Measurements from ENCODE around the gene SANBR.
"Not testable (repeated sequence)": the region's sequence is repeated elsewhere in the genome, so short reads cannot be mapped to it uniquely, and the experiment has no call there.

Gene SANBR

DNA sequence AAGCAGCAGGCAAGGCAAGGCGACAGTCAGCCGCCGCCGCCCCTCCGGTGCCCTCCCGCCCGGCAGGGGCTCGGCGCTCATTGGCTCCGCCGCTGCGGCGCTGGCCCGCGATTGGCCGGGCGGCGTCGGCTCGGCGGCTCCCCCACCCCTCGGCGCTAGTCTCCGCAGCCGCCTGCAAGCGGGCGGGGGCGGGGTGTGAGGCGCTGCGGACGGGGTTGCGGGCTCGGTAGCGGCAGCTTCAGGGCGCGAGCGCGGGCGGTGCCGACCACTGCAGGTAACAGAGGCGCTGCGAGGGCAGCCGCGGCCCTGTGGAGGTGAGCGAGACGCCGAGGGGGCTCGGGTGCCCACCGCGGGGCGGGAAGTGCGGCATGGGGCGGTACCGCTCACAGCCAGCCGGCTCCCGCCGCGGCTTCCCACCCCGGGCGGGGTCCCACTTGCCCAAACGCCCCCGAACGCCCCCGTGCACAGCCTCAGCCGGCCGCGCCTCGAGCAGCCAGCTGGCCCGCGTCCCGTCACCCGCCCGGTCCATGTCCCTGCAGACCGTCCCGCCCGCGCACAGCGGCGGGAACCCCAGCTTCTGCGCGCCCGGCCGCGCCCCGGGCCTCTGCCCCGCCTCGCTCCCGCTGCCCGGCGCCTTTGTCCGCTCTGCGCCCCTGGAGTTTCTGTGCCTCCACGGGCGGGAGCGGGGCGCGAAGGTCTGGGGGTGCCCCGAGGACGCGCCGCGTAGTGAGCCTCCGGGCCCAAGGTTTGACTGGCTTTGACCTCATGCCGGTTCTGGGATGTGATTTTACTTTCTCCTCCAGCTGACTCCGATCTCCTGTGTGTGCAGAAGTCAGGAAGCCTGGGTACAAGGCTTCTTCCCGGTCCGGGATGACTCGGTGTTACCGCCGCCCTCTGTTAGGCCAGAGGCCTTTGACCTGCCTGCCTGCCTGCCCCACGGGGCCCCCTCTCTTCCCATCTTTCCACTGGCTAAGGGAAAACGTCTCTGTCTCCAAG is at the start of gene SANBR:
Gene SANBR, plus strand, starts transcription at position 158 of the 996 bp plus-strand sequence. CDS start 4,480 bp downstream, outside the sequence.
- DNase-seq = peak; percentile 77

- DNase-seq = no peak
These were observed 49.7 kb upstream of the SANBR start for GRCh38 chr2:61015976-61016375.

GRCh38 chr2:61016392-61017002 is 49.2 kb upstream of the SANBR start:
- DNase-seq = no peak

GRCh38 chr2:61017003-61017555 is 48.6 kb upstream of the SANBR start:
- peak; percentile 67 for DNase-seq

GRCh38 chr2:61017556-61018317 is 47.9 kb upstream of the SANBR start, which contains the start of the genes PEX13 and PUS10:
Gene PEX13, plus strand, starts transcription at chr2:61017720. Its CDS starts 40 bp downstream, at chr2:61017760.
Gene PUS10, minus strand, starts transcription at chr2:61018255. Its CDS starts 6,365 bp downstream, at chr2:61011890.
- DNase-seq = peak; percentile 67

- no peak for DNase-seq
These were observed 47.3 kb upstream of the SANBR start for GRCh38 chr2:61018318-61018755.

DNA sequence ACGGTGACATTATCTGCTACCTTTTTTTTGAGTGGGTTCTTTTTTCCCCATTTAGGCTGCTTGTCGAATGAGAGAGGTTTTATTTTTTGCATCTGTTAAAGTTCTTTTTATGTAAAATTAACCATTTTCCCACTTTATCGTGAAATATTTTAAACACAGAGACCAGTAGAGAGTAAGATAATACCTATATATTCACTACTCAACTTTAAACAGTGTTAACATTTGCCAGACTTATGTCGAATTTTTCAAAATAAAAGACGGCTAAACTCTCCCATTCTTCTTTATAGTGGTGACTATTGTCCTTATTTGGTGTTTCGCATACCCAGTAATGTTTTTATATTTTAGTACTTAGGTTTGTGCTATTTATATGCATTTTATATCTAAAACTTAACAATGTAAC is 46.9 kb upstream of the SANBR start:
- no peak for DNase-seq

DNA sequence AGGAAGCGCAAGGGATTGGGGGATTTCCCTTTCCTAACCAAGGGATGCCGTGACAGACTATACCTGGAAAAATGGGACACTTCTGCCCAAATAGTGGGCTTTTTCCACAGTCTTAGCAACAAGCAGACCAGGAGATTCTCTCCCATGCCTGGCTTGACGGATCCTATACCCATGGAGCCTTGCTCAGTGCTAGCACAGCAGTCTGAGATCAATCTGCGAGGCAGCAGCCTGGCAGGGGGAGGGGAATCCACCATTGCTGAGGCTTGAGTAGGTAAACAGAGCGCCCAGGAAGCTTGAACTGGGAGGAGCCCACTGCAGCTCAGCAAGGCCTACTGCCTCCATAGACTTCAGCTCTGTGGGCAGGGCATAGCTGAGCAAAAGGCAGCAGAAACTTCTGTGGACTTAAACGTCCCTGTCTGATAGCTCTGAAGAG is 44.4 kb upstream of the SANBR start:
- DNase-seq = no peak

GRCh38 chr2:61023670-61024069 is 42.0 kb upstream of the SANBR start:
- DNase-seq = no peak

DNA sequence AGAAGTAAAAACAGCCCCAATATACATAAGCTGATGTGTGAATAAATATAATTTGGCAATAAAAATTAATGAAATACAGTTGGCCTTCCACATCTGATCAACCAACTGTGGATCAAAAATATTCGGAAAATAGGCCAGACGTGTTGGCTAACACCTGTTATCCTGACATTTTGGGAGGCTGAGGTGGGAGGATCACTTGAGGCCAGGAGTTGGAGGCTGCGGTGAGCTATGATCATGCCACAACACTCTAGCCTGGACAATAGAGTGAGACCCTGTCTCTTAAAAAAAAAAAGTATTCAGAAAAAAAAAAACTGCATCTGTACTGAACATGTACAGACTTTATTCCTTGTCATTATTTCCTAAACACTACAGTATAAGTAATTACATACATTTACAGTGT is 36.1 kb upstream of the SANBR start:
- DNase-seq = no peak

- not testable (repeated sequence) for DNase-seq
These were observed 31.1 kb upstream of the SANBR start for GRCh38 chr2:61034592-61034991.

GRCh38 chr2:61036643-61037042 is 29.0 kb upstream of the SANBR start:
- DNase-seq = not testable (repeated sequence)

DNA sequence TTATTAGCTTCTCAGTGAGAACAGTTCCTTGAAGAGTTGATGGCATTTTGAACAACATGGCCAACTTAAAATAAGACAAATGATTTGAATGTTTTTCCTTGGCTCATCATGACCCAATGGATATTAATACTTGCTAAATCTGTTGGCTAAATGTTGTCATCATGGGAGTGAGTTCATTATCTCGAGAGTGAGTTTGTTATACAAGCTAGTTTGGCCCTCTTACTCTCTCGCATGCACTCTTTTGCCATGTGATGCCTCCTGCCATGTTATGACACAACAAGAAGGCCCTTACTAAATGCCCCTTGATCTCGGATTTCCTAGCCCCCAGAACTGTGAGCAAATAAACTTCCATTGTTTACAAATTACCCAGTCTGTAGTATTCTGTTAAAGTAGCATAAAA is 22.9 kb upstream of the SANBR start:
- no peak for DNase-seq

DNA sequence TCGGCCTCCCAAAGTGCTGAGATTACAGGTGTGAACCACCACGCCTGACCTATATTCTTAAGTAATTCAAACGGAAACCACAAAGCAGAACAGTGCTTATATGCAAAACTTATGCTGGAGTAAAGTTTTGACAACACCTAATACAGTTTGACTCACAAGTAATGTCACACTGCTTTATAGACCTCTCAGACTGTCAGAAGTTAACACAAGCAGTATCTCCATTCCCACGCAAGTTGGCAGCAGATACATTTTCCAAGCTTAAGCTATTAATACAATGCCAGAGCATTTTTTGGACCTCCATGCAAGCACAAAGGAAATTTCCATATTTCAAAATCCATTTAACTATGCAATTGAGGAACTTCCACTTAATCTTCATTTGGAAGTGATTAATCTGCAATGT is 21.0 kb upstream of the SANBR start:
- DNase-seq = no peak

DNA sequence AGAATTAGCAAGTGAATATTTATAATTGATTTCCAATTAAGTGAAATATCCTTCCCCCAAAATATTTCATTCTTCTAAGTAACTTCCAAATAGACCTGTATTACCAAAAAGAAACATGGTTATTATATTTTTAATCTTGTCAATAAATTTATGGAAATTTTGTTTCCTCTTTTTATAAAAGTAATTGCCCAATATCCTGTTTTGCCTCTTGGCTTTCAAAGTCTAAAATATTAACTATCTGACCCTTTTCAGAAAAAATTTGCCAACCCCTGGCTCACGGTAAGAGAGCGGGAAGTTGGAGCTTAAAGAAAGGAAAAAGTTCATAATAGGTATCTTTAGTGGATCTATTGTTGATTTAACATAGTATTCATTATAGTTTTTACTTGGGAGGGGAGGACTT is 20.4 kb upstream of the SANBR start:
- DNase-seq = no peak

DNA sequence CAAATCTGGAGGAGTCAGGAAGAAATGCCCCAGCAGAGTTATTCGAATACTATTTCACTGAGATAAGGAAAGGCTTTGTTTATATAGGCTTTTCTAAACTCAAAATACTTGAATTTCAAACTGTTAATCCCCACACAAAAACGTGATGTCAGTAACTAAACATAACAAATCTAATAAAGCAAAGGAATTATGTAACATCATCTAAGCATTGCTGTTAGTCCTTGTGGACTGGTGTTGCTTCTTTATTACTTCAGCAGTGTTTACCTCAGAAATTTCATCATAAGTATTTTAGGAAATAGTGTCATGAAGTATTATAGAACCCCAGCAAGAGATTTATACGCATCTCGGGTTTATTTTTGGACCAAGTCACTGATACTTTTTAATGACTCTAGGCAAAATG is 19.7 kb upstream of the SANBR start:
- no peak for DNase-seq

GRCh38 chr2:61055557-61055956 is 10.1 kb upstream of the SANBR start:
- no peak for DNase-seq

- DNase-seq = no peak
These were observed 8.1 kb upstream of the SANBR start for GRCh38 chr2:61057562-61057961.

GRCh38 chr2:61059382-61059781 is 6.3 kb upstream of the SANBR start:
- no peak for DNase-seq

DNA sequence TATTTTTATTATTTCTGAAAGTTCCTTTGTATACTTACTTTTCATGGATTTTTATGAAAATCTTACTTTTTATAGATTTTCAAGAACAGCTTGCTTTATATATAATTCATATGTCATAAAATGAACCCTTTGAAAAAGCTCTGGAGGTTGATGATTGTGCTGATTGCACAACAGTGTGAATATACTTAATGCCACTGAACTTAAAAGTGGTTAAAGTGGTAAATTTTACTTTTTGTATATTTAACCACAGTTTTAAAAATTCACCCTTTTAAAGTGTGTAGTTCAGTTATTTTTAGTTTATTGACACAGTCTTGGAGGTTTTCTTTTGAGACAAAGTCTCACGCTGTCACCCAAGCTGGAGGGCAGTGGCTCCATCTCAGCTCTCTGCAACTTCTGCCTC is 8.4 kb downstream of the SANBR start:
- no peak for DNase-seq

GRCh38 chr2:61085883-61086282 is 20.2 kb downstream of the SANBR start:
- no peak for DNase-seq

GRCh38 chr2:61089797-61090196 is 24.1 kb downstream of the SANBR start:
- DNase-seq = no peak
